Psoas muscle (tissue), 8 donors: ENCODE results near the gene ST3GAL6. TPM values are rescaled to one million over a fixed set of nuclear protein-coding genes. Genes with fewer than 3 reads are reported as not detected.

Source experiments
- ATAC-seq, 4 donors: fragments of 200-7000 bp; cut with Tn5 transposase; one replicate each; pipeline ENCODE4 v1.9.1; 2020; ENCODE audit warnings: moderate library complexity in 3 of 4, mild to moderate bottlenecking in 2 of 4
- DNase-seq, 2 donors: peaks; one replicate each; pipeline ENCODE4 v3.0.0-alpha.2; 2020
- H3K27ac ChIP-seq: fragments of 200-600 bp; one replicate; pipeline ENCODE4 v1.8.0; 2022
- H3K27me3 ChIP-seq, 3 donors: fragments of 200-600 bp in 1 of 3; one replicate each; pipeline versions ENCODE4 v1.6.1 to v1.8.0; 2013 to 2022; ENCODE audit warnings: low read length in 2 of 3, mild to moderate bottlenecking in 2 of 3, moderate library complexity in 1 of 3; ENCODE audit not compliant: insufficient read depth in 3 of 3
- H3K36me3 ChIP-seq, 2 donors: fragments of 200-600 bp in 1 of 2; one replicate each; pipeline versions ENCODE4 v1.6.1 to v1.8.0; 2013 to 2022; ENCODE audit warnings: low read depth in 1 of 2, mild to moderate bottlenecking in 1 of 2, moderate library complexity in 1 of 2; ENCODE audit not compliant: insufficient read depth in 1 of 2
- H3K4me1 ChIP-seq: fragments of 200-600 bp; one replicate; pipeline ENCODE4 v1.8.0; 2022
- H3K4me3 ChIP-seq: fragments of 200-600 bp; one replicate; pipeline ENCODE4 v1.8.0; 2022; ENCODE audit warnings: mild to moderate bottlenecking
- H3K9me3 ChIP-seq: fragments of 200-600 bp; one replicate; pipeline ENCODE4 v1.8.0; 2022
- WGBS, 3 donors: extraction: QIAGEN DNeasy Blood & Tissue Kit; methylation state at CpG; one replicate each; pipeline versions ENCODE4 v1.1.6 to v1.1.7; 2013; 5-methylcytosine and 5-hydroxymethylcytosine counted together
- intact Hi-C, 2 donors: fragments of 100-400 bp; cut with DNase I; formaldehyde crosslinking; loops; one replicate each; pipeline versions ENCODE4 v1.11.0 to v1.14.2; 2022
- polyA plus RNA-seq, 3 donors: library from polyadenylated mRNA; stranded (reverse); fragments of 200-250 nt; gene quantifications; one replicate each; pipeline ENCODE4 v1.2.3, GENCODE V29; 2013
- total RNA-seq, 4 donors: library from RNA; stranded (reverse); fragmentation: NEBNext Ultra II Directional in 2 of 4; extraction: Animal tissue kit (Norgen Biotek cat#: 25700) in 2 of 4; gene quantifications; one replicate each; pipeline versions ENCODE4 v1.2.1 to v1.2.4, GENCODE V29; 2021 to 2023
- TF ChIP-seq, protein P1 (sequence below): fragments of 200-600 bp; IDR thresholded peaks from one replicate; pipeline ENCODE4 v1.8.0; 2022; ENCODE audit warnings: antibody characterized with exemption
- donor health status: healthy with polysubstance abuse.
- donor health status: DM: no; HTN: no; CAD: no; lungs with moderate emphysema.
- donor health status: Bipolar disorder and iron deficiency.
- donor health status: healthy.
- donor health status: DM: yes; HTN: yes; CAD: no.
- donor health status: DM: no; HTN: no; CAD: no.
- donor health status: DM: no; HTN: no; CAD: no.
- donor health status: DM: yes; HTN: yes; CAD: no.

Gene ST3GAL6
- total and polyA plus RNA-seq, 7 donors = 7.6 to 22.9 (median 9.4) TPM

DNA sequence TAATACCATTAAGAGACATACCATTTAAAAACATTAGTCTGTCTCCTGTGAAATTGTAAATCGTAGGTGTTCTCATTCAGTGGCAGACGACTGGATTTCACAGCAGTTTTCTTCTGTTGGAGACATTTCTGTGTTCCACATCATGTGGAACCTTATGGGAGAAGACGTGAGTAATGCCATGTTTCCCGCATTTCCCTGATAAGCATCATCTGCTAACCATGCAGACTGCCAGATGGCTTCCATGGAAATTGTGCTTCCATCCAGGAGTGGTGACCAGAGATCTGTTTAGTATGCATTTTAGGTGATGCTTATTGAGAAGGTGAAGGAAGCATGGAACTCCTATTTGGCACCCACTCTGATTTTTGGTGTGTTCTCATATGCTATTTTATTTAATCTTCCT, 28.4 kb upstream of the ST3GAL6 start:
- no peaks in the 10 kb centered on the region for H3K36me3 ChIP-seq
- intact Hi-C loops = loop anchor here (5.0 to 10.0 kb wide), 4 partner anchors 38 to 63 kb away; no protein-coding TSS in a partner anchor
- 72 to 84% (median 80%) methylated on average over 4 of the region's 4 CpGs for WGBS, 3 donors
- DNase-seq (no peak), ATAC-seq (no peak)
- H3K4me1 ChIP-seq = peaks cover 9% of the 10 kb centered on the region
- H3K4me3 ChIP-seq = peak overlapping the region; percentile 93
- no peak overlapping the region for H3K27ac ChIP-seq
- TF ChIP-seq, protein P1, sequence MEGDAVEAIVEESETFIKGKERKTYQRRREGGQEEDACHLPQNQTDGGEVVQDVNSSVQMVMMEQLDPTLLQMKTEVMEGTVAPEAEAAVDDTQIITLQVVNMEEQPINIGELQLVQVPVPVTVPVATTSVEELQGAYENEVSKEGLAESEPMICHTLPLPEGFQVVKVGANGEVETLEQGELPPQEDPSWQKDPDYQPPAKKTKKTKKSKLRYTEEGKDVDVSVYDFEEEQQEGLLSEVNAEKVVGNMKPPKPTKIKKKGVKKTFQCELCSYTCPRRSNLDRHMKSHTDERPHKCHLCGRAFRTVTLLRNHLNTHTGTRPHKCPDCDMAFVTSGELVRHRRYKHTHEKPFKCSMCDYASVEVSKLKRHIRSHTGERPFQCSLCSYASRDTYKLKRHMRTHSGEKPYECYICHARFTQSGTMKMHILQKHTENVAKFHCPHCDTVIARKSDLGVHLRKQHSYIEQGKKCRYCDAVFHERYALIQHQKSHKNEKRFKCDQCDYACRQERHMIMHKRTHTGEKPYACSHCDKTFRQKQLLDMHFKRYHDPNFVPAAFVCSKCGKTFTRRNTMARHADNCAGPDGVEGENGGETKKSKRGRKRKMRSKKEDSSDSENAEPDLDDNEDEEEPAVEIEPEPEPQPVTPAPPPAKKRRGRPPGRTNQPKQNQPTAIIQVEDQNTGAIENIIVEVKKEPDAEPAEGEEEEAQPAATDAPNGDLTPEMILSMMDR = no peak
- H3K27me3 ChIP-seq = no peaks in the 10 kb centered on the region
- H3K9me3 ChIP-seq = no peaks in the 10 kb centered on the region

DNA sequence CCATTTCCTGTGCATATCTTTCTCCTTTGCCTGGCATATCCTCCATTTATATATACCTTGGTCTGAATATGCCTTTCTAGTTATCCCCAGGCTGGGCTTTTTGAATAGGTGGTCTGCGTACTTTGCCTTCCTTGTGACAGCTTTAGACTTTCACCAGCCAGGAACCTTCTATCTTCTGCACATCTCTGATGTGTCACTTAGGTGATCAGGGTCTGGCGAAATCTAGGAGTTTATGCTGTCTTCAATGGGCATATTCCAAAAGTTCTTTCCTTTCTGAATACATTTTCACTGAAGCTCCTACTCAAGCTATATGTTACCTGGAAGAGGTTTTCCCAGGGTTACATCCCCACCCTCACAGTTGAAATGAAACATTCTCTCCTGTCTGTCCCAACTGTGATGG, 27.8 kb upstream of the ST3GAL6 start:
- intact Hi-C loops = loop anchor here in 1 of 2 donors (10.0 kb wide), 1 partner anchor 50 kb away; no protein-coding TSS in a partner anchor
- WGBS, 3 donors = 98 to 100% (median 99%) methylated on average over 2 of the region's 2 CpGs
- ATAC-seq (no peak), DNase-seq (no peak)
- H3K27ac ChIP-seq = no peak overlapping the region
- H3K36me3 ChIP-seq = no peaks in the 10 kb centered on the region
- TF ChIP-seq, protein P1 = no peak
- no peaks in the 10 kb centered on the region for H3K9me3 ChIP-seq
- H3K4me3 ChIP-seq = peak overlapping the region; percentile 93
- H3K27me3 ChIP-seq = no peaks in the 10 kb centered on the region
- peaks cover 9% of the 10 kb centered on the region for H3K4me1 ChIP-seq

DNA sequence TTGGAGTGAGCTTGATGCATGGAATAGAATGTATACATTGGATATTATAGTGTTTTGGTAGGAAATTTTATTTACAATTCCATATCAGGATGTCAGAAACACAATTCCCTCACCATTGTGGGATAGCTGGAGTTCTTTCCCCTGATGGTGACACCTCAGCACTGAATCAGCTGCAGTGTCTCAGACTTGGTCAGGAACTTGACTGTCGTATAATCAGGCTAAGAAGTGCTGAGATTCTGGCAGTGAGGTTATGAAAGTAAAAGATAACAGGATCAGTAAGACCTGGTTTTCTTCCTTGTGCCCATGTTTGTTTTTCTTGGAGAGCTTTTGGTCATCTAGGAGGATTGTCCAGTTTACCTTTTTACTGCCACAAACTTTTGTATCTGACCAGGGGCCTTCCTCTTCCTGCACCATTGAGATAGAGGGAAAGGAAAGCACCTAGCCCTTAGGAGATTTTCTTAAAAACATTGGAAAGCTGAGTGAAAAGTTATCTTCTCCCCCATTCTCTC, 27.3 kb upstream of the ST3GAL6 start:
- H3K4me1 ChIP-seq = peaks cover 9% of the 10 kb centered on the region
- no peaks in the 10 kb centered on the region for H3K36me3 ChIP-seq
- no peaks in the 10 kb centered on the region for H3K9me3 ChIP-seq
- ATAC-seq (no peak), DNase-seq (no peak)
- no peak overlapping the region for H3K4me3 ChIP-seq
- 81 to 100% (median 81%) methylated on average over 1 of the region's 1 CpG for WGBS, 3 donors
- intact Hi-C loops = loop anchor here in 1 of 2 donors (10.0 kb wide), 1 partner anchor 49 kb away; no protein-coding TSS in a partner anchor
- TF ChIP-seq, protein P1 = no peak
- H3K27ac ChIP-seq = no peak overlapping the region
- H3K27me3 ChIP-seq = no peaks in the 10 kb centered on the region

DNA sequence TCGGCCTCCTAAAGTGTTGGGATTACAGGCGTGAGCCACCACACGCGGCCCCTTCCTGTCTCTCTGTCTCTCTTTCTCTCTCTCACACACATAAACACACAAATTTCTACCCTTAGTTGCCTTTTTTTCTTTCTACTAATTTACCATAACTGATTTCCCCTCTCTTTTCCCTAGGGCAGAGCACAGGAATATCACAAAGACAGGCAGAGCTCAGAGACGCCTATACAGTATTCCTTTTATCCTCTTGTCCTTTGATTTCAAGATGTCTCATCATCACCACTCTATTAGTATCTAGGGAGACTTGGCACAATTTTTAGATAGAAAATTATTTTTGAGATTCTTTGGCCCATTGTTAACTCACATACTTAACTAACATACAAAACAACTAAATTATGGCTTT, 25.8 kb upstream of the ST3GAL6 start:
- H3K27ac ChIP-seq = no peak overlapping the region

More for the DNA sequence above, 25.8 kb upstream of the ST3GAL6 start:
- H3K4me1 ChIP-seq = peaks cover 9% of the 10 kb centered on the region
- TF ChIP-seq, protein P1 = no peak
- WGBS, 3 donors = 92 to 96% (median 92%) methylated on average over 5 of the region's 5 CpGs
- H3K27me3 ChIP-seq = no peaks in the 10 kb centered on the region
- intact Hi-C loops = loop anchor here in 1 of 2 donors (10.0 kb wide), 1 partner anchor 48 kb away; no protein-coding TSS in a partner anchor
- DNase-seq (no peak), ATAC-seq (no peak)
- H3K9me3 ChIP-seq = no peaks in the 10 kb centered on the region
- no peaks in the 10 kb centered on the region for H3K36me3 ChIP-seq
- H3K4me3 ChIP-seq = no peak overlapping the region
